K562 (cell line): ENCODE data around the gene DCAF6. TPM values are rescaled to one million over a fixed set of nuclear protein-coding genes. Genes with fewer than 3 reads are reported as not detected.

Source experiments
- BDP1 ChIP-seq: IDR thresholded peaks from 3 replicates; pipeline ENCODE4 v1.6.1; 2011; ENCODE audit not compliant: insufficient read length, insufficient read depth
- CCNT2 ChIP-seq: IDR thresholded peaks from 2 replicates; pipeline ENCODE4 v1.6.1; 2011; ENCODE audit warnings: borderline replicate concordance, low read depth, mild to moderate bottlenecking, moderate library complexity, mixed read lengths, low read length; ENCODE audit not compliant: insufficient read length; ENCODE audit errors: extremely low read depth
- HSF4 ChIP-seq: fragments of 250-450 bp; sonication (Bioruptor Pico); IDR thresholded peaks from 2 replicates; pipeline ENCODE4 v2.1.2; 2022; ENCODE audit warnings: mild to moderate bottlenecking, moderate library complexity, borderline replicate concordance
- IRF2 ChIP-seq: sonication (generic); formaldehyde crosslinking; IDR thresholded peaks from 2 replicates; pipeline ENCODE4 v1.8.1; 2022; ENCODE audit warnings: mild to moderate bottlenecking, missing genetic modification reagents
- KDM5B ChIP-seq: fragments of 200-600 bp; sonication (generic); IDR thresholded peaks from 2 replicates; pipeline ENCODE4 v1.6.1; 2012; ENCODE audit warnings: low read depth, mild to moderate bottlenecking, moderate library complexity, low read length, control low read depth, inconsistent platforms; ENCODE audit not compliant: insufficient replicate concordance
- PHB2 ChIP-seq: fragments of 450-650 bp; IDR thresholded peaks from 2 replicates; pipeline ENCODE4 v1.6.1; 2017; ENCODE audit warnings: low read depth
- PRPF4 ChIP-seq: fragments of 200-400 bp; formaldehyde crosslinking; IDR thresholded peaks from one replicate; pipeline ENCODE4 v1.6.1; 2017; ENCODE audit warnings: low read length, low read depth, mild to moderate bottlenecking; ENCODE audit not compliant: insufficient read depth, poor library complexity, severe bottlenecking
- RBM39 ChIP-seq: fragments of 200-400 bp; formaldehyde crosslinking; optimal IDR thresholded peaks from 2 replicates; pipeline ENCODE3; 2018; ENCODE audit warnings: low read depth, low read length
- TCF3 ChIP-seq: sonication (generic); formaldehyde crosslinking; IDR thresholded peaks from 2 replicates; pipeline ENCODE4 v1.4.0; 2020; ENCODE audit warnings: mild to moderate bottlenecking, missing genetic modification reagents
- TFAM ChIP-seq: fragments of 250-450 bp; sonication (Bioruptor Pico); conservative IDR thresholded peaks from 2 replicates; pipeline ENCODE4 v1.5.0; 2021; ENCODE audit warnings: mild to moderate bottlenecking, moderate library complexity
- TFE3 ChIP-seq: fragments of 450-650 bp; formaldehyde crosslinking; IDR thresholded peaks from 2 replicates; pipeline ENCODE4 v1.4.0; 2020; ENCODE audit warnings: mild to moderate bottlenecking, mixed read lengths
- TOE1 ChIP-seq, 2 experiments: fragments of 450-650 bp in 1 of 2; sonication (generic) in 1 of 2; formaldehyde crosslinking in 1 of 2; IDR thresholded peaks; 2 replicates each; pipeline versions ENCODE4 v1.7.1 to v1.8.0; 2016 to 2022; ENCODE audit warnings: borderline replicate concordance in 2 of 2, mild to moderate bottlenecking in 2 of 2, antibody characterized with exemption in 1 of 2, inconsistent platforms in 1 of 2, low read depth in 1 of 2, missing genetic modification reagents in 1 of 2, moderate library complexity in 1 of 2
- USF1 ChIP-seq: sonication (generic); formaldehyde crosslinking; IDR thresholded peaks from 2 replicates; pipeline ENCODE4 v1.9.0; 2022; ENCODE audit warnings: mild to moderate bottlenecking, missing genetic modification reagents
- ZBTB5 ChIP-seq: fragments of 450-650 bp; IDR thresholded peaks from 2 replicates; pipeline ENCODE4 v1.6.1; 2017; ENCODE audit warnings: antibody characterized with exemption
- ZC3H8 ChIP-seq: fragments of 450-650 bp; IDR thresholded peaks from 2 replicates; pipeline ENCODE4 v1.6.1; 2017
- ZNF766 ChIP-seq: fragments of 200-800 bp; sonication (Bioruptor generic); conservative IDR thresholded peaks from 2 replicates; pipeline ENCODE4 v1.6.1; 2016; ENCODE audit warnings: missing genetic modification characterization, missing compliant biosample characterization
- ZNF785 ChIP-seq: fragments of 250-450 bp; sonication (Bioruptor Pico); IDR thresholded peaks from 2 replicates; pipeline ENCODE4 v1.4.0; 2020; ENCODE audit warnings: mild to moderate bottlenecking
- ZNF830 ChIP-seq: fragments of 250-450 bp; sonication (Bioruptor Pico); IDR thresholded peaks from 2 replicates; pipeline ENCODE4 v1.5.0; 2021; ENCODE audit warnings: mild to moderate bottlenecking
- polyA plus RNA-seq, 8 experiments: library from polyadenylated mRNA; depleted of rRNA in 4 of 8; stranded (reverse) in 5 of 8; unstranded in 3 of 8; fragments of >200 nt; fragmentation: Nextera tagmentation in 2 of 8; fragmentation: Illumina TruSeq in 1 of 8; extraction: Ambion mirVana in 2 of 8; extraction: Trizol in 1 of 8; gene quantifications; 2 replicates each; pipeline versions ENCODE4 v1.2.1 to v1.2.3, GENCODE V29; 2011 to 2014; ENCODE audit warnings: inconsistent platforms in 1 of 8, missing spikeins in 1 of 8
- total RNA-seq, 7 experiments: library from RNA; depleted of rRNA in 6 of 7; stranded (reverse); fragments of >200 nt in 6 of 7; fragmentation: Illumina TruSeq in 2 of 7; extraction: Trizol in 2 of 7; gene quantifications; 2 replicates each; pipeline versions ENCODE4 v1.2.1 to v1.2.3, GENCODE V29; 2011 to 2021; ENCODE audit warnings: low replicate concordance in 1 of 7
- TF ChIP-seq, protein P1 (sequence below): fragments of 250-450 bp; sonication (Bioruptor Pico); IDR thresholded peaks from 2 replicates; pipeline ENCODE4 v1.5.1; 2021; ENCODE audit warnings: mild to moderate bottlenecking
- TF ChIP-seq, protein P2 (sequence below): sonication (generic); formaldehyde crosslinking; IDR thresholded peaks from 2 replicates; pipeline ENCODE4 v1.8.0; 2022; ENCODE audit warnings: mild to moderate bottlenecking, missing genetic modification reagents

The DCAF6 gene
- total and polyA plus RNA-seq, 9 of the 15 experiments (the other 6 are each of a cell fraction or from before 2014, with no cell fraction given) = 19.1 to 102 (median 46.3) TPM

GRCh38 chr1:167984886-167985489 lies 48.5 kb downstream of the DCAF6 start (continued):
- peak; percentile 93 for TF ChIP-seq TOE1 (IDR thresholded peaks at IDR 0.05; ENCODE audit: borderline replicate concordance)
- TF ChIP-seq TOE1 (CRISPR knock-in tag; IDR thresholded peaks at IDR 0.05; ENCODE audit: borderline replicate concordance, low read depth) = peak; percentile 97; the same call in 1 of the 2 replicates
- TF ChIP-seq ZNF766 = peak; percentile 98
- peak; percentile 95 for TF ChIP-seq TCF3 (CRISPR knock-in tag)
- no peak for TF ChIP-seq BDP1
- no peak for TF ChIP-seq HSF4 (CRISPR knock-in tag)
- peak; percentile 42 for TF ChIP-seq CCNT2
- TF ChIP-seq, protein P1, sequence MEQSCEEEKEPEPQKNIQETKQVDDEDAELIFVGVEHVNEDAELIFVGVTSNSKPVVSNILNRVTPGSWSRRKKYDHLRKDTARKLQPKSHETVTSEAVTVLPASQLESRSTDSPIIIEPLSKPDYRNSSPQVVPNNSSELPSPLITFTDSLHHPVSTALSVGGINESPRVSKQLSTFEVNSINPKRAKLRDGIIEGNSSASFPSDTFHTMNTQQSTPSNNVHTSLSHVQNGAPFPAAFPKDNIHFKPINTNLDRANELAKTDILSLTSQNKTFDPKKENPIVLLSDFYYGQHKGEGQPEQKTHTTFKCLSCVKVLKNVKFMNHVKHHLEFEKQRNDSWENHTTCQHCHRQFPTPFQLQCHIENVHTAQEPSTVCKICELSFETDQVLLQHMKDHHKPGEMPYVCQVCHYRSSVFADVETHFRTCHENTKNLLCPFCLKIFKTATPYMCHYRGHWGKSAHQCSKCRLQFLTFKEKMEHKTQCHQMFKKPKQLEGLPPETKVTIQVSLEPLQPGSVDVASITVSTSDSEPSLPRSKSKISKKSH (CRISPR knock-in tag) = no peak
- TF ChIP-seq, protein P2, sequence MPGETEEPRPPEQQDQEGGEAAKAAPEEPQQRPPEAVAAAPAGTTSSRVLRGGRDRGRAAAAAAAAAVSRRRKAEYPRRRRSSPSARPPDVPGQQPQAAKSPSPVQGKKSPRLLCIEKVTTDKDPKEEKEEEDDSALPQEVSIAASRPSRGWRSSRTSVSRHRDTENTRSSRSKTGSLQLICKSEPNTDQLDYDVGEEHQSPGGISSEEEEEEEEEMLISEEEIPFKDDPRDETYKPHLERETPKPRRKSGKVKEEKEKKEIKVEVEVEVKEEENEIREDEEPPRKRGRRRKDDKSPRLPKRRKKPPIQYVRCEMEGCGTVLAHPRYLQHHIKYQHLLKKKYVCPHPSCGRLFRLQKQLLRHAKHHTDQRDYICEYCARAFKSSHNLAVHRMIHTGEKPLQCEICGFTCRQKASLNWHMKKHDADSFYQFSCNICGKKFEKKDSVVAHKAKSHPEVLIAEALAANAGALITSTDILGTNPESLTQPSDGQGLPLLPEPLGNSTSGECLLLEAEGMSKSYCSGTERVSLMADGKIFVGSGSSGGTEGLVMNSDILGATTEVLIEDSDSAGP = peak; percentile 89
- TF ChIP-seq KDM5B = no peak
- no peak for TF ChIP-seq TFAM (CRISPR knock-in tag)
- TF ChIP-seq USF1 (CRISPR knock-in tag) = peak; percentile 98
- no peak for TF ChIP-seq RBM39
- TF ChIP-seq PHB2 = 0 out of 2 replicates have a peak, but pooled peaks have one; percentile 24
- no peak for TF ChIP-seq IRF2 (CRISPR knock-in tag)
- TF ChIP-seq ZBTB5 = no peak; the same call in 1 of the 2 replicates
- TF ChIP-seq ZNF830 = no peak
- TF ChIP-seq TFE3 (CRISPR knock-in tag) = peak; percentile 62
- no peak for TF ChIP-seq ZNF785 (CRISPR knock-in tag)
- TF ChIP-seq ZC3H8 = peak; percentile 47; the same call in 1 of the 2 replicates
- no peak for TF ChIP-seq PRPF4
